Omental fat pad (tissue), 4 donors: Measurements from ENCODE around the gene FIGNL2. TPM values are rescaled to one million over a fixed set of nuclear protein-coding genes. Genes with fewer than 3 reads are reported as not detected.
"Not testable (repeated sequence)": the region's sequence is repeated elsewhere in the genome, so short reads cannot be mapped to it uniquely, and the experiment has no call there.

Experiments
- ATAC-seq: fragments of 150-250 bp; one replicate; pipeline ENCODE4 v1.9.1; 2016; ENCODE audit warnings: mild to moderate bottlenecking, moderate library complexity; ENCODE audit not compliant: low FRiP score
- DNase-seq: peaks from one replicate; pipeline ENCODE4 v3.0.0-alpha.2; 2019; ENCODE audit warnings: low spot score
- CTCF ChIP-seq, 3 donors: fragments of 450-650 bp; IDR thresholded peaks; one replicate each; pipeline ENCODE4 v1.5.1; 2016 to 2017; ENCODE audit warnings: antibody characterized with exemption in 3 of 3, mild to moderate bottlenecking in 3 of 3, moderate library complexity in 2 of 3
- total RNA-seq, 4 donors: library from RNA; depleted of rRNA; stranded (reverse); fragments of >200 nt; gene quantifications; one replicate each; pipeline ENCODE4 v1.1.0, GENCODE V29; 2016

FIGNL2 gene
- total RNA-seq, 4 donors from 2014 or later, result 0.24 to 0.63 (median 0.63) TPM; not detected in 1

- ATAC-seq, result no peak
- no peak for DNase-seq
- TF ChIP-seq CTCF (IDR thresholded peaks at IDR 0.05), result no peak
Measured at GRCh38 chr12:51813931-51814310, 34.6 kb downstream of the FIGNL2 start.

GRCh38 chr12:51812871-51813270 is 35.6 kb downstream of the FIGNL2 start:
- TF ChIP-seq CTCF (IDR thresholded peaks at IDR 0.05), result no peak
- DNase-seq (no peak), ATAC-seq (no peak)

GRCh38 chr12:51811203-51812202 is 37.0 kb downstream of the FIGNL2 start:
- ATAC-seq, result no peak
- no peak for DNase-seq
- TF ChIP-seq CTCF (IDR thresholded peaks at IDR 0.05), result no peak

GRCh38 chr12:51809193-51809592 is 39.3 kb downstream of the FIGNL2 start:
- TF ChIP-seq CTCF (IDR thresholded peaks at IDR 0.05), result no peak
- DNase-seq, result no peak
- no peak for ATAC-seq

GRCh38 chr12:51806896-51807295 is 41.6 kb downstream of the FIGNL2 start:
- ATAC-seq, result no peak
- TF ChIP-seq CTCF (IDR thresholded peaks at IDR 0.05), result no peak
- no peak for DNase-seq

GRCh38 chr12:51801027-51801426 is 47.5 kb downstream of the FIGNL2 start:
- DNase-seq, result no peak
- TF ChIP-seq CTCF (IDR thresholded peaks at IDR 0.05), result no peak
- ATAC-seq, result no peak

- ATAC-seq (no peak), DNase-seq (no peak)
Measured at GRCh38 chr12:51798501-51798900, 50.0 kb downstream of the FIGNL2 start.

GRCh38 chr12:51798051-51798450 is 50.5 kb downstream of the FIGNL2 start:
- not testable (repeated sequence) for DNase-seq, ATAC-seq

More at GRCh38 chr12:51798501-51798900, 50.0 kb downstream of the FIGNL2 start:
- TF ChIP-seq CTCF (IDR thresholded peaks at IDR 0.05), result no peak
